Hepatocyte (in vitro differentiated cells): ENCODE measurements around the gene PROM2. TPM values are rescaled to one million over a fixed set of nuclear protein-coding genes. Genes with fewer than 3 reads are reported as not detected.

Experiments used
- DNase-seq: peaks from one replicate; pipeline ENCODE4 v3.0.0-alpha.2; 2016; ENCODE audit warnings: low spot score
- H2AFZ ChIP-seq: fragments of 200-600 bp; sonication (generic); 2 replicates; pipeline ENCODE4 v1.6.0; 2016; ENCODE audit warnings: antibody characterized with exemption, mild to moderate bottlenecking
- H3K27ac ChIP-seq: fragments of 200-600 bp; sonication (generic); 2 replicates; pipeline ENCODE4 v1.5.1; 2016; ENCODE audit warnings: mild to moderate bottlenecking
- H3K27me3 ChIP-seq: fragments of 200-600 bp; sonication (generic); 2 replicates; pipeline ENCODE4 v1.6.1; 2016
- H3K36me3 ChIP-seq: fragments of 200-600 bp; sonication (generic); replicated peaks from 2 replicates; pipeline ENCODE4 v1.5.1; 2016; ENCODE audit warnings: low read depth; ENCODE audit not compliant: insufficient read depth
- H3K4me1 ChIP-seq: fragments of 200-600 bp; sonication (generic); 2 replicates; pipeline ENCODE4 v1.5.1; 2016; ENCODE audit warnings: mild to moderate bottlenecking, moderate library complexity; ENCODE audit not compliant: insufficient read depth
- H3K4me2 ChIP-seq: fragments of 200-600 bp; sonication (generic); 2 replicates; pipeline ENCODE4 v1.6.0; 2016
- H3K4me3 ChIP-seq: fragments of 200-600 bp; sonication (generic); 2 replicates; pipeline ENCODE4 v1.5.1; 2016; ENCODE audit warnings: mild to moderate bottlenecking
- H3K79me2 ChIP-seq: fragments of 200-600 bp; sonication (generic); 2 replicates; pipeline ENCODE4 v1.6.0; 2017; ENCODE audit warnings: mild to moderate bottlenecking
- H3K9me2 ChIP-seq: fragments of 200-600 bp; sonication (generic); replicated peaks from 2 replicates; pipeline ENCODE4 v1.6.0; 2017; ENCODE audit warnings: mild to moderate bottlenecking; ENCODE audit not compliant: insufficient read depth
- H3K9me3 ChIP-seq: fragments of 200-600 bp; sonication (generic); 2 replicates; pipeline ENCODE4 v1.5.1; 2016; ENCODE audit warnings: low read depth, mild to moderate bottlenecking
- H4K20me1 ChIP-seq: fragments of 200-600 bp; sonication (generic); 2 replicates; pipeline ENCODE4 v1.6.0; 2016; ENCODE audit warnings: mild to moderate bottlenecking; ENCODE audit not compliant: insufficient read depth, poor library complexity, severe bottlenecking
- EZH2 ChIP-seq: fragments of 200-600 bp; sonication (generic); IDR thresholded peaks from 2 replicates; pipeline ENCODE4 v1.6.1; 2016; ENCODE audit warnings: antibody characterized with exemption, mild to moderate bottlenecking, borderline replicate concordance
- EZH2phosphoT487 ChIP-seq: fragments of 200-600 bp; sonication (generic); IDR thresholded peaks from one replicate; pipeline ENCODE4 v1.6.1; 2018; ENCODE audit warnings: antibody characterized with exemption, mild to moderate bottlenecking, low read depth, moderate library complexity; ENCODE audit not compliant: unreplicated experiment, severe bottlenecking
- WGBS: methylation state at CpG from one replicate; pipeline ENCODE4 v1.1.6; 2016; ENCODE audit warnings: low lambda C conversion rate; ENCODE audit errors: missing lambda C conversion rate; 5-methylcytosine and 5-hydroxymethylcytosine counted together
- polyA plus RNA-seq: library from polyadenylated mRNA; unstranded; fragments of >200 nt; fragmentation: Nextera tagmentation; extraction: Ambion mirVana; gene quantifications from 2 replicates; pipeline ENCODE4 v1.2.1, GENCODE V29; 2016
- total RNA-seq: library from RNA; depleted of rRNA; stranded (reverse); fragments of >200 nt; gene quantifications from 2 replicates; pipeline ENCODE4 v1.2.3, GENCODE V29; 2014
- TF ChIP-seq, protein P1 (sequence below): fragments of 200-600 bp; sonication (generic); IDR thresholded peaks from 2 replicates; pipeline ENCODE4 v1.5.1; 2016; ENCODE audit warnings: antibody characterized with exemption, mild to moderate bottlenecking; ENCODE audit not compliant: poor library complexity

Gene PROM2
- total and polyA plus RNA-seq, 2 experiments from 2014 or later, result 2.6 to 2.8 TPM

GRCh38 chr2:95232232-95232631 is 42.0 kb upstream of the PROM2 start:
- WGBS, result 95% methylated on average over 1 of the region's 1 CpG
- Histone ChIP-seq H3K36me3 (no peaks in the 10 kb centered on the region), H3K4me3 (no peak overlapping the region), H3K79me2 (no peaks in the 10 kb centered on the region), H3K9me3 (no peaks in the 10 kb centered on the region), H4K20me1 (no peaks in the 10 kb centered on the region), H2AFZ (no peak overlapping the region), H3K4me2 (no peak overlapping the region), H3K27me3 (no peaks in the 10 kb centered on the region), H3K4me1 (no peaks in the 10 kb centered on the region), H3K27ac (no peak overlapping the region), H3K9me2 (no peaks in the 10 kb centered on the region)
- TF ChIP-seq EZH2phosphoT487 (no peak), EZH2 (no peak)
- TF ChIP-seq, protein P1, sequence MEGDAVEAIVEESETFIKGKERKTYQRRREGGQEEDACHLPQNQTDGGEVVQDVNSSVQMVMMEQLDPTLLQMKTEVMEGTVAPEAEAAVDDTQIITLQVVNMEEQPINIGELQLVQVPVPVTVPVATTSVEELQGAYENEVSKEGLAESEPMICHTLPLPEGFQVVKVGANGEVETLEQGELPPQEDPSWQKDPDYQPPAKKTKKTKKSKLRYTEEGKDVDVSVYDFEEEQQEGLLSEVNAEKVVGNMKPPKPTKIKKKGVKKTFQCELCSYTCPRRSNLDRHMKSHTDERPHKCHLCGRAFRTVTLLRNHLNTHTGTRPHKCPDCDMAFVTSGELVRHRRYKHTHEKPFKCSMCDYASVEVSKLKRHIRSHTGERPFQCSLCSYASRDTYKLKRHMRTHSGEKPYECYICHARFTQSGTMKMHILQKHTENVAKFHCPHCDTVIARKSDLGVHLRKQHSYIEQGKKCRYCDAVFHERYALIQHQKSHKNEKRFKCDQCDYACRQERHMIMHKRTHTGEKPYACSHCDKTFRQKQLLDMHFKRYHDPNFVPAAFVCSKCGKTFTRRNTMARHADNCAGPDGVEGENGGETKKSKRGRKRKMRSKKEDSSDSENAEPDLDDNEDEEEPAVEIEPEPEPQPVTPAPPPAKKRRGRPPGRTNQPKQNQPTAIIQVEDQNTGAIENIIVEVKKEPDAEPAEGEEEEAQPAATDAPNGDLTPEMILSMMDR, result no peak
- no peak for DNase-seq

GRCh38 chr2:95234286-95234785 is 39.9 kb upstream of the PROM2 start:
- TF ChIP-seq, protein P1, result no peak
- TF ChIP-seq EZH2phosphoT487, result no peak
- TF ChIP-seq EZH2, result no peak
- WGBS, result 81% methylated on average over 5 of the region's 5 CpGs
- Histone ChIP-seq H3K79me2 (no peaks in the 10 kb centered on the region), H3K27ac (no peak overlapping the region), H3K9me2 (no peaks in the 10 kb centered on the region), H3K4me1 (no peaks in the 10 kb centered on the region), H3K4me2 (no peak overlapping the region), H3K27me3 (no peaks in the 10 kb centered on the region), H3K36me3 (no peaks in the 10 kb centered on the region), H2AFZ (no peak overlapping the region), H3K4me3 (no peak overlapping the region), H3K9me3 (no peaks in the 10 kb centered on the region), H4K20me1 (no peaks in the 10 kb centered on the region)
- no peak for DNase-seq

DNA sequence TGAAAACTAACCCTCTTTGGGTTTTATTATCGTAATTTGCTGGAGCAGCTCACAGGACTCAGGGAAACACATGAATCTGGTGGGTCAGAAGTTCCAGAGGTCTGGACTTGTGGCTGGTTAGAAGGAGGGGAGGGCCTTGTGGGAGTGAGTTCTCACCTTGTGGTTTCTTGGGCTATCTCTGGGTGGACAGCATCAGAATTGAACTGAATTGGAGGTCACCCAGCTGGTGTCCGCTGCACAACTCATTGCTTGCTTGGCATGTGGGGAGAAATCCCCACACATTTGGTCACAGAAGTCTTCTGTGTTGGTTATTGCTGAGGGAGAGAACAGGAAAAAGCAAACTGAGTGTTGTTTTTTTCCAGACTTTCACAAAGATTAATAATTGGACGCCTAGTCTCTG is 39.4 kb upstream of the PROM2 start:
- H3K9me3 ChIP-seq, result no peaks in the 10 kb centered on the region
- no peaks in the 10 kb centered on the region for H4K20me1 ChIP-seq
- no peak overlapping the region for H2AFZ ChIP-seq
- 82% methylated on average over 3 of the region's 3 CpGs for WGBS
- H3K4me3 ChIP-seq, result no peak overlapping the region
- no peaks in the 10 kb centered on the region for H3K27me3 ChIP-seq
- no peak for TF ChIP-seq EZH2phosphoT487
- TF ChIP-seq, protein P1, result no peak
- H3K79me2 ChIP-seq, result no peaks in the 10 kb centered on the region
- no peaks in the 10 kb centered on the region for H3K9me2 ChIP-seq
- H3K36me3 ChIP-seq, result no peaks in the 10 kb centered on the region
- no peaks in the 10 kb centered on the region for H3K4me1 ChIP-seq
- H3K27ac ChIP-seq, result no peak overlapping the region
- no peak for DNase-seq
- no peak overlapping the region for H3K4me2 ChIP-seq

DNA sequence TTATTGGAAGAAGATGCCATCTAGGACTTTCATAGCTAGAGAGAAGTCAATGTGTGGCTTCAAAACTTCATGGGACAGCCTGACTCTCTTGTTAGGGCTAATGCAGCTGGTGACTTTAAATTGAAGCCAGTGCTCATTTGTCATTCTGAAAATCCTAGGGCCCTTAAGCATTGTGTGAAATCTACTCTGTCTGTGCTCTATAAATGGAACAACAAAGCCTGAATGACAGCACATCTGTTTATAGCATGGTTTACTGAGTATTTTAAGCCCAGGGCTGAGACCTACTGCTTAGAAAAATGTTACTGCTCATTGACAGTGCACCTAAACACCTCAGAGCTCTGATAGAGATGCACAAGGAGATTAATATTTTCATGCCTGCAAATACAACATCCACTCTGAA is 36.1 kb upstream of the PROM2 start:
- H3K4me3 ChIP-seq, result no peak overlapping the region
- no peak overlapping the region for H3K27ac ChIP-seq
- H3K27me3 ChIP-seq, result no peaks in the 10 kb centered on the region
- TF ChIP-seq EZH2 (no peak), EZH2phosphoT487 (no peak)
- TF ChIP-seq, protein P1, result no peak
- H3K4me2 ChIP-seq, result no peak overlapping the region
- no peaks in the 10 kb centered on the region for H3K36me3 ChIP-seq
- H3K9me2 ChIP-seq, result no peaks in the 10 kb centered on the region
- no peaks in the 10 kb centered on the region for H3K79me2 ChIP-seq
- H3K4me1 ChIP-seq, result no peaks in the 10 kb centered on the region
- no peak for DNase-seq
- no peak overlapping the region for H2AFZ ChIP-seq
- H4K20me1 ChIP-seq, result no peaks in the 10 kb centered on the region
- no peaks in the 10 kb centered on the region for H3K9me3 ChIP-seq
